ENCODE measurements around the gene SPECC1L. TPM values are rescaled to one million over a fixed set of nuclear protein-coding genes. Genes with fewer than 3 reads are reported as not detected.
A peak's percentile ranks its signal among the peaks of the same experiment; 100 is the strongest.

Gene SPECC1L
- total RNA-seq, 2 donors from 2014 or later: 33.6 to 39.1 TPM

GRCh38 chr22:24437091-24437490 lies 166.5 kb downstream of the SPECC1L start:
- Histone ChIP-seq H3K27me3 (no peaks in the 10 kb centered on the region), H3K9me3 (no peaks in the 10 kb centered on the region), H3K27ac (no peak overlapping the region), H3K4me1 (peaks cover 0 to 58% of the 10 kb centered on the region in 2 donors), H3K4me3 (no peak overlapping the region), H3K36me3 (no peaks in the 10 kb centered on the region)
- no peak for DNase-seq (ENCODE audit: low spot score)
- no peak for TF ChIP-seq CTCF (IDR thresholded peaks at IDR 0.05)

- H3K4me1 ChIP-seq: peaks cover 0 to 56% of the 10 kb centered on the region in 2 donors
- no peak for TF ChIP-seq CTCF (IDR thresholded peaks at IDR 0.05)
- no peaks in the 10 kb centered on the region for H3K36me3 ChIP-seq
- no peak overlapping the region for H3K4me3 ChIP-seq
- no peaks in the 10 kb centered on the region for H3K9me3 ChIP-seq
- DNase-seq (ENCODE audit: low spot score): no peak
- no peak overlapping the region for H3K27ac ChIP-seq
- H3K27me3 ChIP-seq: no peaks in the 10 kb centered on the region
Observed at GRCh38 chr22:24437741-24438328, 167.2 kb downstream of the SPECC1L start.

- H3K36me3 ChIP-seq: no peaks in the 10 kb centered on the region
- no peak for TF ChIP-seq CTCF (IDR thresholded peaks at IDR 0.05)
- H3K9me3 ChIP-seq: no peaks in the 10 kb centered on the region
- no peak for DNase-seq (ENCODE audit: low spot score)
- H3K4me1 ChIP-seq: peaks cover 0 to 44% of the 10 kb centered on the region in 2 donors
- H3K27ac ChIP-seq: no peak overlapping the region
- H3K4me3 ChIP-seq: no peak overlapping the region
- no peaks in the 10 kb centered on the region for H3K27me3 ChIP-seq
Observed at GRCh38 chr22:24440270-24440717, 169.7 kb downstream of the SPECC1L start.

GRCh38 chr22:24440718-24441405 lies 170.2 kb downstream of the SPECC1L start:
- no peaks in the 10 kb centered on the region for H3K27me3 ChIP-seq
- no peaks in the 10 kb centered on the region for H3K9me3 ChIP-seq
- H3K4me3 ChIP-seq: no peak overlapping the region
- H3K36me3 ChIP-seq: no peaks in the 10 kb centered on the region
- peak overlapping the region in 1 of 2 donors; percentile 29 for H3K27ac ChIP-seq
- DNase-seq (ENCODE audit: low spot score): no peak
- TF ChIP-seq CTCF (IDR thresholded peaks at IDR 0.05): no peak
- peaks cover 0 to 41% of the 10 kb centered on the region in 2 donors for H3K4me1 ChIP-seq

GRCh38 chr22:24441406-24442351 lies 171.0 kb downstream of the SPECC1L start:
- Histone ChIP-seq H3K36me3 (no peaks in the 10 kb centered on the region), H3K27me3 (no peaks in the 10 kb centered on the region), H3K27ac (peak overlapping the region; percentile 29 to 64), H3K4me3 (no peak overlapping the region), H3K9me3 (no peaks in the 10 kb centered on the region), H3K4me1 (peaks cover 0 to 33% of the 10 kb centered on the region in 2 donors)
- no peak for DNase-seq (ENCODE audit: low spot score)
- TF ChIP-seq CTCF (IDR thresholded peaks at IDR 0.05): no peak

Data from right atrium auricular region (tissue), 2 donors.